Measurements from ENCODE around the gene ATP2B2.

GRCh38 chr3:10317961-10318350 lies 187.4 kb downstream of the ATP2B2 start:
- no peak for TF ChIP-seq CTCF (conservative IDR thresholded peaks at IDR 0.05; ENCODE audit: low read depth in 2 of 2)
- TF ChIP-seq EZH2 (IDR thresholded peaks at IDR 0.05; ENCODE audit: low read depth, unreplicated experiment), result no peak

All from GM23338 (cell line).